Activated CD4-positive, alpha-beta T cell treated with anti-CD3 and anti-CD28 coated beads for 36 hours (primary cell): ENCODE results near the gene ACSS2. TPM values are rescaled to one million over a fixed set of nuclear protein-coding genes. Genes with fewer than 3 reads are reported as not detected.
A peak's percentile ranks its signal among the peaks of the same experiment; 100 is the strongest.
"Not testable (repeated sequence)": the region's sequence is repeated elsewhere in the genome, so short reads cannot be mapped to it uniquely, and the experiment has no call there.

Source experiments
- ATAC-seq: fragments of 200-7000 bp; cut with Tn5 transposase; one replicate; pipeline ENCODE4 v1.10.0; 2021; ENCODE audit warnings: mild to moderate bottlenecking, moderate library complexity
- CTCF ChIA-PET: fragments of 350-600 bp; sonication (Branson Sonifier 250); formaldehyde crosslinking; loops from one replicate; lab custom pipeline; 2021; ENCODE audit warnings: antibody characterized with exemption; lab: Charles Lee
- POLR2A ChIA-PET: fragments of 350-600 bp; sonication (Branson Sonifier 250); formaldehyde crosslinking; loops from one replicate; lab custom pipeline; 2021; ENCODE audit warnings: antibody characterized with exemption, inconsistent platforms; lab: Charles Lee
- DNase-seq: peaks from one replicate; pipeline ENCODE4 v3.0.0-alpha.2; 2020
- H3K27ac Mint-ChIP-seq: one replicate; pipeline ENCODE4 v1.8.0; 2021; ENCODE audit warnings: mixed read lengths
- H3K27me3 Mint-ChIP-seq: one replicate; pipeline ENCODE4 v1.8.0; 2021; ENCODE audit warnings: mixed read lengths
- H3K36me3 Mint-ChIP-seq: one replicate; pipeline ENCODE4 v1.8.0; 2021; ENCODE audit warnings: low read depth, mixed read lengths
- H3K4me1 Mint-ChIP-seq: one replicate; pipeline ENCODE4 v1.8.0; 2021; ENCODE audit warnings: mixed read lengths
- H3K4me3 Mint-ChIP-seq: one replicate; pipeline ENCODE4 v1.8.0; 2021; ENCODE audit warnings: mild to moderate bottlenecking, moderate library complexity, mixed read lengths
- H3K9me3 Mint-ChIP-seq: one replicate; pipeline ENCODE4 v1.8.0; 2021; ENCODE audit warnings: low read depth, mixed read lengths
- intact Hi-C, 2 experiments: fragments of 100-400 bp; cut with DNase I in 1 of 2; cut with micrococcal nuclease in 1 of 2; formaldehyde crosslinking; loops; one replicate each; pipeline versions ENCODE4 v1.14.2 to v1.15.1; 2022 to 2024; cut with DNase I, micrococcal nuclease
- total RNA-seq, 2 experiments: library from RNA; stranded (reverse); gene quantifications; one replicate each; pipeline ENCODE4 v1.2.3, GENCODE V29; 2021

ACSS2 gene
- total RNA-seq, 2 experiments from 2014 or later: 29.9 to 35.1 TPM

DNA sequence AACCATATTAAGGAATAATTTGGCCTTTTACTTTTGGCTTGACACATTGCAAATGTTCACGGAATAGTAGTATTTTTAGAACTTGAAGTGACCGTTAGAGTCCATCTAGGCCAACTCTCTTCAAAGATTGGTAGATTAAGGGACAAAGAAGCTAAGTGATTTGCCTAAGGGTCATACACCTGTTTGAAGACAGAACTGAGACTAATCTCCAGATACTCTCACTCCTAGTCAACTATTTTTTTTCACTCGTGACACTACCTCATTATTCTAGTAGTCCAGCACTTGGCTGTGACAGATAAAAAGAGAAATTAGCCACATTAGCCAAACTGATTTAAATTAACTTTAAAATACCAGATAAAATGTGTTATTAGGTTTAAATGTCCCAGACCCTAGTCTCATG, 10.6 kb downstream of the ACSS2 start:
- no peak for DNase-seq
- Mint-ChIP-seq H3K36me3 (peaks cover 21% of the 10 kb centered on the region), H3K9me3 (no peaks in the 10 kb centered on the region), H3K4me3 (no peak overlapping the region), H3K4me1 (peaks cover 42% of the 10 kb centered on the region), H3K27ac (no peak overlapping the region), H3K27me3 (no peaks in the 10 kb centered on the region)
- ChIA-PET CTCF (interaction anchor here (0.7 to 1.3 kb wide), 4 partner anchors 13 to 258 kb away, joined by 3 to 4 read pairs (median 3); no protein-coding TSS in a partner anchor), POLR2A (interaction anchor here (0.5 kb wide), 1 partner anchor 97 kb away, joined by 5 read pairs; no protein-coding TSS in a partner anchor)
- ATAC-seq: no peak
- intact Hi-C loops: no loop called here

- Mint-ChIP-seq H3K4me1 (peaks cover 43% of the 10 kb centered on the region), H3K27me3 (no peaks in the 10 kb centered on the region), H3K4me3 (no peak overlapping the region), H3K9me3 (no peaks in the 10 kb centered on the region), H3K36me3 (peaks cover 13% of the 10 kb centered on the region), H3K27ac (peak overlapping the region; percentile 32)
- no peak for DNase-seq
- CTCF ChIA-PET: interaction anchor here (0.8 to 1.7 kb wide), 4 partner anchors 9 to 256 kb away, joined by 3 to 4 read pairs (median 4); no protein-coding TSS in a partner anchor
- POLR2A ChIA-PET: no interaction called here
- intact Hi-C loops: no loop called here
- no peak for ATAC-seq
Measured at GRCh38 chr20:34888468-34888867, 12.1 kb downstream of the ACSS2 start.

DNA sequence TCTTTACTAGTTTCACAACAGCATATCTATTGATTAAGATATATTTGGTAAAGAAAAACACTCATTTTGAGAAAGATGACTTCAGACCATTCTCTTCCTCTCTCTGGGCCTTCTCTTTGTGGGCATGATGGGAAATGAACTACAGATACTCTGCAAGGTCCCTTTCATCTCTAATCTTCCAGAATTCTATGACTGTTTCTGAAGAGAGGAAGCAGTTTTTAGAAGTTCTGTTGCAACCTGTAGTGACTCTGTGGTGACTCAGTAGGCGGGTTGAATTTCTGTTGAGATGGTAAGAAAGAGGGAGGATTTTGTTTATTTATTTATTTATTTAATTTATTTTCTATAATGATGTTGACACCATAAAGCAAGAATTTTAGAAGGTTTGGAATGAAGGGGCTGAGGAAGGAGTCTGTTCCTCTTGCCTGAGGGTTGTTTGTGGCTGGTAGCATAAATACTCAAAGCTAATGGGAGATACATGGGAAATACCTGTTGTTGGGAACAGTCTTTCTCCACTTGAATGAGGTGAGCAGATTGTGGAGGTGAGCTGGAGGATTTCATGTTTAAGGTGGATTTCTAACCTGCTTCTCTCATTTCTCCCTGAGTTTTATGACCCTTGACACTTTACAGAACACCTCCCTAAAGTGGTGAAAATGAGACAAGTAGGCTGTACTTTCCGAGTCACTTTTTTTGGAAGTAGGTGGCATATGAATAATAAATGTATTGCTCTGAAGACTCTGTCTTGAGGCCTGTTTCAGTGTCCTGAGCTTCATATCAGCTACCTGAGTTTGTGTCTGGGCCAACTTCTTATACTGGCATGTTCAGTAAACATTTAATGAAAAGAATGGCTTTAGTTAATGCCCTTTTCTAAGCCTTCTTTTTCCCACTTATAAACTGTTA, 15.0 kb downstream of the ACSS2 start:
- Mint-ChIP-seq H3K4me3 (peak overlapping the region; percentile 16), H3K27me3 (no peaks in the 10 kb centered on the region), H3K27ac (peak overlapping the region; percentile 78), H3K4me1 (peaks cover 42% of the 10 kb centered on the region), H3K9me3 (no peaks in the 10 kb centered on the region), H3K36me3 (peaks cover 6% of the 10 kb centered on the region)
- intact Hi-C loops: loop anchor here (1.0 kb wide), 4 partner anchors 15 to 414 kb away; partner anchors contain the start of genes ACSS2 (in 2 of the 2), GSS (in 1 of the 2) and MYH7B (in 1 of the 2)
- DNase-seq (peak; percentile 64), ATAC-seq (peak; percentile 97)
- CTCF ChIA-PET: interaction anchor here (0.5 to 1.2 kb wide), 6 partner anchors 12 to 1715 kb away, joined by 3 to 5 read pairs (median 4); partner anchors contain the start of genes ACSS2 and RAB5IF
- POLR2A ChIA-PET: interaction anchor here (0.5 kb wide), 1 partner anchor 36 kb away, joined by 3 read pairs; no protein-coding TSS in a partner anchor

GRCh38 chr20:34892671-34893070, 16.3 kb downstream of the ACSS2 start:
- Mint-ChIP-seq H3K4me3 (no peak overlapping the region), H3K4me1 (peaks cover 42% of the 10 kb centered on the region), H3K9me3 (no peaks in the 10 kb centered on the region), H3K27me3 (no peaks in the 10 kb centered on the region), H3K36me3 (peaks cover 4% of the 10 kb centered on the region), H3K27ac (peak overlapping the region; percentile 78)
- ChIA-PET CTCF (interaction anchor here (0.9 to 1.3 kb wide), 2 partner anchors 19 to 555 kb away, joined by 3 to 5 read pairs; no protein-coding TSS in a partner anchor), POLR2A (no interaction called here)
- intact Hi-C loops: no loop called here
- no peak for ATAC-seq
- no peak for DNase-seq

- ChIA-PET CTCF (no interaction called here), POLR2A (no interaction called here)
- intact Hi-C loops: no loop called here
- no peaks in the 10 kb centered on the region for H3K27me3 Mint-ChIP-seq
- no peak overlapping the region for H3K4me3 Mint-ChIP-seq
- H3K27ac Mint-ChIP-seq: no peak overlapping the region
- ATAC-seq (no peak), DNase-seq (no peak)
- H3K36me3 Mint-ChIP-seq: peaks cover 2% of the 10 kb centered on the region
- H3K9me3 Mint-ChIP-seq: no peaks in the 10 kb centered on the region
- peaks cover 34% of the 10 kb centered on the region for H3K4me1 Mint-ChIP-seq
Measured at GRCh38 chr20:34894723-34895122, 18.3 kb downstream of the ACSS2 start.

GRCh38 chr20:34895465-34895864, 19.1 kb downstream of the ACSS2 start:
- DNase-seq (no peak), ATAC-seq (no peak)
- Mint-ChIP-seq H3K27ac (no peak overlapping the region), H3K4me3 (no peak overlapping the region), H3K4me1 (peaks cover 27% of the 10 kb centered on the region), H3K9me3 (no peaks in the 10 kb centered on the region), H3K36me3 (peaks cover 4% of the 10 kb centered on the region), H3K27me3 (no peaks in the 10 kb centered on the region)
- intact Hi-C loops: no loop called here
- ChIA-PET CTCF (no interaction called here), POLR2A (no interaction called here)

GRCh38 chr20:34896086-34896621, 19.7 kb downstream of the ACSS2 start:
- ChIA-PET CTCF (interaction anchor here (0.7 to 0.8 kb wide), 2 partner anchors 52 to 1292 kb away, joined by 3 read pairs; no protein-coding TSS in a partner anchor), POLR2A (no interaction called here)

GRCh38 chr20:34898129-34898528, 21.7 kb downstream of the ACSS2 start:
- CTCF ChIA-PET: interaction anchor here (1.6 kb wide), 1 partner anchor 58 kb away, joined by 4 read pairs; the partner anchor contains the start of genes GSS and MYH7B
- intact Hi-C loops, H3K4me1 Mint-ChIP-seq, DNase-seq, ATAC-seq, H3K36me3 Mint-ChIP-seq, H3K9me3 Mint-ChIP-seq, H3K27ac Mint-ChIP-seq, H3K27me3 Mint-ChIP-seq, H3K4me3 Mint-ChIP-seq, POLR2A ChIA-PET: not testable (repeated sequence)

More at GRCh38 chr20:34896086-34896621, 19.7 kb downstream of the ACSS2 start:
- DNase-seq (no peak), ATAC-seq (no peak)
- Mint-ChIP-seq H3K27me3 (no peaks in the 10 kb centered on the region), H3K4me1 (peaks cover 20% of the 10 kb centered on the region), H3K27ac (no peak overlapping the region), H3K9me3 (no peaks in the 10 kb centered on the region), H3K4me3 (no peak overlapping the region), H3K36me3 (peaks cover 4% of the 10 kb centered on the region)
- intact Hi-C loops: no loop called here

- POLR2A ChIA-PET, H3K27ac Mint-ChIP-seq, H3K36me3 Mint-ChIP-seq, intact Hi-C loops, DNase-seq, ATAC-seq, H3K9me3 Mint-ChIP-seq, H3K4me1 Mint-ChIP-seq, H3K4me3 Mint-ChIP-seq, CTCF ChIA-PET, H3K27me3 Mint-ChIP-seq: not testable (repeated sequence)
Measured at GRCh38 chr20:34898731-34899130, 22.3 kb downstream of the ACSS2 start.

- POLR2A ChIA-PET: interaction anchor here (0.6 to 0.7 kb wide), 2 partner anchors 32 to 818 kb away, joined by 3 to 8 read pairs; no protein-coding TSS in a partner anchor
- CTCF ChIA-PET: interaction anchor here (0.6 to 1.1 kb wide), 4 partner anchors 8 to 592 kb away, joined by 3 to 5 read pairs (median 4); no protein-coding TSS in a partner anchor
- Mint-ChIP-seq H3K4me1 (peaks cover 8% of the 10 kb centered on the region), H3K4me3 (no peak overlapping the region), H3K36me3 (peaks cover 2% of the 10 kb centered on the region), H3K27ac (no peak overlapping the region), H3K9me3 (no peaks in the 10 kb centered on the region), H3K27me3 (no peaks in the 10 kb centered on the region)
- intact Hi-C loops: no loop called here
- DNase-seq (no peak), ATAC-seq (no peak)
Measured at GRCh38 chr20:34904202-34904621, 27.8 kb downstream of the ACSS2 start.
